Nephron (organoid): ENCODE data around the gene MINDY2.

ENCODE experiments used
- H3K27ac Mint-ChIP-seq, 3 experiments: 2 replicates each; pipeline ENCODE4 v1.8.0; 2020; ENCODE audit warnings: mixed read lengths in 3 of 3, mild to moderate bottlenecking in 2 of 3, moderate library complexity in 1 of 3
- H3K27me3 Mint-ChIP-seq: 2 replicates; pipeline ENCODE4 v1.8.0; 2021; ENCODE audit warnings: low read depth, mild to moderate bottlenecking, moderate library complexity, mixed read lengths
- H3K36me3 Mint-ChIP-seq: 2 replicates; pipeline ENCODE4 v1.8.0; 2020; ENCODE audit warnings: low read depth, mixed read lengths
- H3K4me1 Mint-ChIP-seq: 2 replicates; pipeline ENCODE4 v1.8.0; 2020; ENCODE audit warnings: mixed read lengths
- H3K4me3 Mint-ChIP-seq, 3 experiments: 2 replicates each; pipeline ENCODE4 v1.8.0; 2020; ENCODE audit warnings: mild to moderate bottlenecking in 3 of 3, mixed read lengths in 3 of 3, moderate library complexity in 2 of 3
- H3K9me3 Mint-ChIP-seq: 2 replicates; pipeline ENCODE4 v1.8.0; 2020; ENCODE audit warnings: mixed read lengths
- CTCF ChIP-seq, 3 experiments: fragments of 200-600 bp; sonication (generic); IDR thresholded peaks; one replicate each; pipeline ENCODE4 v1.5.0; 2021; ENCODE audit warnings: antibody characterized with exemption in 3 of 3; ENCODE audit not compliant: unreplicated experiment in 3 of 3

The MINDY2 gene

GRCh38 chr15:58910456-58910855 lies 139.4 kb downstream of the MINDY2 start:
- no peaks in the 10 kb centered on the region for H3K9me3 Mint-ChIP-seq
- no peaks in the 10 kb centered on the region for H3K4me1 Mint-ChIP-seq
- H3K4me3 Mint-ChIP-seq, result no peak overlapping the region
- H3K36me3 Mint-ChIP-seq, result peaks cover 70% of the 10 kb centered on the region
- no peak overlapping the region for H3K27ac Mint-ChIP-seq
- H3K27me3 Mint-ChIP-seq, result no peaks in the 10 kb centered on the region
- no peak for TF ChIP-seq CTCF (IDR thresholded peaks at IDR 0.05; ENCODE audit: unreplicated experiment in 3 of 3)
